MM.1S (cell line): ENCODE data around the gene TSPYL2.

Experiments
- CTCF ChIP-seq: fragments of 300-600 bp; sonication (generic); IDR thresholded peaks from 2 replicates; pipeline ENCODE4 v1.5.1; 2016; ENCODE audit warnings: antibody characterized with exemption, low read length, mixed read lengths
- EZH2 ChIP-seq: fragments of 300-600 bp; sonication (generic); optimal IDR thresholded peaks from 2 replicates; pipeline ENCODE3; 2017; ENCODE audit warnings: low read depth, mild to moderate bottlenecking, antibody characterized with exemption, low read length, mixed read lengths
- EZH2phosphoT487 ChIP-seq: fragments of 300-600 bp; sonication (generic); IDR thresholded peaks from 2 replicates; pipeline ENCODE4 v1.6.1; 2018; ENCODE audit warnings: antibody characterized with exemption, low read length

DNA sequence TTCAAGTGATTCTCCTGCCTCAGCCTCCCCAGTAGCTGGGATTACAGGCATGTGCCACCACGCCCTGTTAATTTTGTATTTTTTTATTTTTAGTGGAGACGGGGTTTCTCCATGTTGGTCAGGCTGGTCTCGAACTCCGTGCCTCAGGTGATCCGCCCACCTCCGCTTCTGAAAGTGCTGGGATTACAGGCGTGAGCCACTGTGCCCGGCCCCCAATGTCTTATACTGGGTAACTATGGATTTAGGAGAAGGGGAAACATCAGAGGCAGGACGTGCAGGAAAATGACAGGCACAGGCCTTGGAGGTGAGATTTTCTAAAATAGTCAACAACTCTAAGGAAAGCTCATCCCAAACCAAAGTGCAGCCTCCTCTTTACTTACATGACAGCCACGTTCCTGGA lies 11.1 kb upstream of the TSPYL2 start:
- TF ChIP-seq CTCF (no peak), EZH2 (no peak), EZH2phosphoT487 (no peak)
